Thymus (tissue), 11 donors: ENCODE measurements around the gene NHLH1. TPM values are rescaled to one million over a fixed set of nuclear protein-coding genes. Genes with fewer than 3 reads are reported as not detected.

Experiments used
- DNase-seq, 9 donors: peaks; one replicate each; pipeline ENCODE4 v3.0.0-alpha.2; 2013; ENCODE audit warnings: low spot score in 9 of 9, low read depth in 6 of 9, missing footprints in 1 of 9
- H3K27ac ChIP-seq, 2 donors: one replicate each; pipeline ENCODE4 v1.5.1; 2013; ENCODE audit warnings: control low read depth in 1 of 2, low read depth in 1 of 2, low read length in 1 of 2, mild to moderate bottlenecking in 1 of 2, moderate library complexity in 1 of 2
- H3K27me3 ChIP-seq, 2 donors: one replicate each; pipeline ENCODE4 v1.5.1; 2013; ENCODE audit warnings: low read length in 1 of 2; ENCODE audit not compliant: control insufficient read depth in 2 of 2, insufficient read depth in 1 of 2
- H3K36me3 ChIP-seq, 2 donors: one replicate each; pipeline ENCODE4 v1.5.1; 2013; ENCODE audit warnings: low read length in 1 of 2, mild to moderate bottlenecking in 1 of 2, moderate library complexity in 1 of 2; ENCODE audit not compliant: control insufficient read depth in 2 of 2, insufficient read depth in 2 of 2
- H3K4me1 ChIP-seq, 2 donors: one replicate each; pipeline ENCODE4 v1.5.1; 2013; ENCODE audit warnings: low read length in 2 of 2; ENCODE audit not compliant: control insufficient read depth in 2 of 2, insufficient read depth in 2 of 2
- H3K4me3 ChIP-seq, 2 donors: one replicate each; pipeline ENCODE4 v1.5.1; 2013; ENCODE audit warnings: low read length in 2 of 2, control low read depth in 1 of 2, mild to moderate bottlenecking in 1 of 2
- H3K9me3 ChIP-seq, 2 donors: one replicate each; pipeline ENCODE4 v1.5.1; 2013; ENCODE audit warnings: low read length in 1 of 2, mild to moderate bottlenecking in 1 of 2; ENCODE audit not compliant: control insufficient read depth in 2 of 2, insufficient read depth in 1 of 2
- WGBS: extraction: QIAGEN DNeasy Blood & Tissue Kit; methylation state at CpG from one replicate; pipeline ENCODE4 v1.1.7; 2013; 5-methylcytosine and 5-hydroxymethylcytosine counted together
- polyA plus RNA-seq: library from polyadenylated mRNA; stranded (reverse); fragments of 200-250 nt; gene quantifications from one replicate; pipeline ENCODE4 v1.2.3, GENCODE V29; 2013
- total RNA-seq: library from RNA; stranded (reverse); fragments of 120-200 nt; gene quantifications from one replicate; pipeline ENCODE4 v1.2.4, GENCODE V29; 2013
- donor health status: healthy.

The NHLH1 gene
- total and polyA plus RNA-seq, 2 donors = 0.05 to 0.43 TPM

DNA sequence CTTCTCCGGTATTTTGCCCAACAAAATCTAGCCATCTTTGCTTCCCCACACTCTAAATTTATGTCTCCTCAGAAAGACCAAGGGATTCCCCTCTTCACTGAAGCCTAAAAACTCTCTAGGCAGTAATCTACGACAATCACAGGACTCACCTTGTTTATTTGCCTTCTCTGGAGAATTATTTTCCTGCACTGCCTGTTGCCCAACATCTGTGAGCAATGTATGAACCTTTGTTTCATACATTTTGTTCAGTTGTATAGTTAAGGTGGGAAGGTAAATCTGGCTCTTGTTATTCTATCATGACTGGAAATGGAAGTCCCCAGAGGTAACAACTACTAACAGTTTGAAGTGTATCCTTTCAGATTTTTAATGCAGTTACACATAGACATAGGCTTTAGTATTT, 26.0 kb upstream of the NHLH1 start:
- Histone ChIP-seq H3K4me3 (no peak overlapping the region), H3K36me3 (peaks cover 7 to 37% of the 10 kb centered on the region in 2 donors), H3K27ac (no peak overlapping the region), H3K27me3 (no peaks in the 10 kb centered on the region), H3K4me1 (peaks cover 11% of the 10 kb centered on the region in 2 donors), H3K9me3 (no peaks in the 10 kb centered on the region)
- WGBS = 72% methylated on average over 2 of the region's 2 CpGs
- DNase-seq = no peak

GRCh38 chr1:160342526-160342925, 24.3 kb upstream of the NHLH1 start:
- Histone ChIP-seq H3K36me3 (peaks cover 11 to 45% of the 10 kb centered on the region in 2 donors), H3K27me3 (no peaks in the 10 kb centered on the region), H3K27ac (peak overlapping the region; percentile 26 to 93), H3K4me3 (peak overlapping the region; percentile 80 to 95), H3K9me3 (no peaks in the 10 kb centered on the region), H3K4me1 (peaks cover 11% of the 10 kb centered on the region in 2 donors)
- WGBS = 1% methylated on average over 7 of the region's 7 CpGs
- peak in 7 of 9 donors; percentile 6 to 53 (median 18) for DNase-seq

DNA sequence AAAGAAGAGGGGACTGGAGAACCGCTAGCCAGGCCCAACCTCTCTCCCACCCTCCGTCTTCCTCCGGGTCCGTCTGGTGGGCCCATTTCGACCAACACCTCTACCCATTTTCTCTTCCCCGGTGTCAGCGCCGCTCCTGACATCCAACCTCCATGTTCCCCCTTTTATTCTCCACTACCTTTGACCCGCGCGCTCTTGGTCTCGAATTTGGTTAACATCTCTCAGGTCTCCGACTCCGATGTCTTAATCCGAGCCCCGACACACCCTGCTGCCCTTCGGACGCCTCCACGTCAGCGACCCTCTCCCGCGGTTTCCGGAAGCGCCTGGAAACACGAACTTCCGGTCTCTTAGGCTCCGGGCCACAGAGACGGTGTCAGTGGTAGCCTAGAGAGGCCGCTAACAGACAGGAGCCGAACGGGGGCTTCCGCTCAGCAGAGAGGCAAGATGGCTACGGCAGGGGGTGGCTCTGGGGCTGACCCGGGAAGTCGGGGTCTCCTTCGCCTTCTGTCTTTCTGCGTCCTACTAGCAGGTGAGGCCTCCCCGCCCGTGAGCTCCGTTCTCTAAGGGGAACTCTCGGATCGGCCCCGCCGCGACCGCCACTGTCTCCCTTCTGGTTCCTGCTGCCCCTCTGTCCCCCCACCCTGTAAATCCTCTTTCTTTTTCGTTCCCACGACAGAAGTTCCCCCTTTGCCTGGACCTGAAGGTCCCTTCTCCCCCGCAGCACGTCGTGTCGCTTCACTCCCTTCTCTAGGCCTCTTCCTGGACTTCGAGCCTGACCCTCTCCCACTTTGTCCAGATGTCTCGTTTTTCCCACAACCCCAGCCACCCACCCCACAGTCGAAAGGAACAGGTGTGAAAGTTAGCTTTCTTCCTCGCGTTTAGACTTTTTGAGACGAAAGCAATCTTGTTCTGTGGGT, 23.7 kb upstream of the NHLH1 start, which contains the start of the genes COPA and NCSTN:
Gene COPA (minus strand): TSS at position 298 of the 917 bp plus-strand sequence. CDS start 80 bp downstream, at position 218.
Gene NCSTN (plus strand): TSS at position 431 of the 917 bp plus-strand sequence. CDS start 14 bp downstream, at position 445.
- peak; percentile 82 to 97 (median 89) for DNase-seq
- H3K9me3 ChIP-seq = no peaks in the 10 kb centered on the region
- under 1% methylated on average over 58 of the region's 58 CpGs for WGBS
- peaks cover 15 to 44% of the 10 kb centered on the region in 2 donors for H3K36me3 ChIP-seq
- H3K4me3 ChIP-seq = peak within 1 kb of the TSS; percentile 80 to 95
- peaks cover 11% of the 10 kb centered on the region in 2 donors for H3K4me1 ChIP-seq
- H3K27ac ChIP-seq = peak within 1 kb of the TSS; percentile 93 to 96
- no peaks in the 10 kb centered on the region for H3K27me3 ChIP-seq

GRCh38 chr1:160344241-160344640, 22.6 kb upstream of the NHLH1 start:
- Histone ChIP-seq H3K9me3 (no peaks in the 10 kb centered on the region), H3K36me3 (peaks cover 22 to 43% of the 10 kb centered on the region in 2 donors), H3K27me3 (no peaks in the 10 kb centered on the region), H3K4me1 (peaks cover 11% of the 10 kb centered on the region in 2 donors), H3K27ac (peak overlapping the region in 1 of 2 donors; percentile 93), H3K4me3 (peak overlapping the region; percentile 80 to 95)
- WGBS = 89% methylated on average over 3 of the region's 3 CpGs
- no peak for DNase-seq

- Histone ChIP-seq H3K4me3 (no peak overlapping the region), H3K36me3 (peaks cover 26 to 43% of the 10 kb centered on the region in 2 donors), H3K9me3 (no peaks in the 10 kb centered on the region), H3K27ac (no peak overlapping the region), H3K4me1 (peaks cover 11% of the 10 kb centered on the region in 2 donors), H3K27me3 (no peaks in the 10 kb centered on the region)
- DNase-seq = no peak
- WGBS = 99% methylated on average over 6 of the region's 6 CpGs
These were observed 21.9 kb upstream of the NHLH1 start for GRCh38 chr1:160344936-160345335.

DNA sequence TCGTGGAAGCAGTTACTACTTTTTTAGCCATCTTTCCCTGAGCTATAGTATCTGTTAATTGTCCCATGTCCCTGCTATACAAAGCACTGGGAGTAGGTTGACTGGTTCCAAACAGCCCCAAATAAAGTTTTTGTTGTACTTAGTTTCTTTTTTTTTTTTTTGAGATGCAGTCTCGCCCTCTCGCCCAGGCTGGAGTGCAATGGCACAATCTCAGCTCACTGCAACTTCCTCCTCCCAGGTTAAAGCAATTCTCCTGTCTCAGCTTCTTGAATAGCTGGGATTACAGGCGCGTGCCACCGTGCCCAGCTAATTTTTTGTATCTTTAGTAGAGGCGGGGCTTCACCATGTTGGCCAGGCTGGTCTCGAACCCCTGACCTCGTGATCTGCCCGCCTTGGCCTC, 20.4 kb upstream of the NHLH1 start:
- no peaks in the 10 kb centered on the region for H3K9me3 ChIP-seq
- H3K27me3 ChIP-seq = no peaks in the 10 kb centered on the region
- H3K36me3 ChIP-seq = peaks cover 37 to 56% of the 10 kb centered on the region in 2 donors
- WGBS = 92% methylated on average over 10 of the region's 10 CpGs
- peaks cover 11% of the 10 kb centered on the region in 2 donors for H3K4me1 ChIP-seq
- no peak overlapping the region for H3K4me3 ChIP-seq
- DNase-seq = no peak
- no peak overlapping the region for H3K27ac ChIP-seq

DNA sequence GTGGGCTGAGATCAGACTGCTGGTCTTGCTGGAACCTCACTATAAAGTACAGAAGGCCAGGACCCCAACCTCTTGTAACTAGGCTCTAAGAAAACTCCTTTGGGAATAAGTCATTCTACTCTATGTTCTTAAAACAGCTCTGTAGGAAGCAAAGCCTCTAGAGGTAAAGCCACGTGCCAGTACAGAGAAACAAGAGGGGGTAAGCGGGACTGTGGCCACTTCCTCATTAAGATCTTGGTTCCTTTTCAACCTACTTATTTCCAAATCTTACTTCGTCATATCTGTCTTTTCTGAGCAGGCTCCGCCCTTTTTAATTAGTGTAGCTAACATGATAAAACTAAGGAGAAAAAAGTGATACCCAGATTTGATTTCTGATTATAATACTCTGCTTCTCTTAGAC, 19.9 kb upstream of the NHLH1 start:
- peak in 1 of 9 donors; percentile 4 for DNase-seq
- Histone ChIP-seq H3K4me1 (peaks cover 9 to 11% of the 10 kb centered on the region in 2 donors), H3K4me3 (no peak overlapping the region), H3K27me3 (no peaks in the 10 kb centered on the region), H3K9me3 (no peaks in the 10 kb centered on the region), H3K27ac (peak overlapping the region in 1 of 2 donors; percentile 5), H3K36me3 (peaks cover 42 to 61% of the 10 kb centered on the region in 2 donors)
- 71% methylated on average over 4 of the region's 4 CpGs for WGBS

- WGBS = 98% methylated on average over 4 of the region's 4 CpGs
- H3K4me1 ChIP-seq = no peaks in the 10 kb centered on the region
- peaks cover 86 to 97% of the 10 kb centered on the region in 2 donors for H3K36me3 ChIP-seq
- H3K27ac ChIP-seq = no peak overlapping the region
- DNase-seq = no peak
- H3K4me3 ChIP-seq = no peak overlapping the region
- no peaks in the 10 kb centered on the region for H3K27me3 ChIP-seq
- no peaks in the 10 kb centered on the region for H3K9me3 ChIP-seq
These were observed 15.2 kb upstream of the NHLH1 start for GRCh38 chr1:160351629-160352028.

DNA sequence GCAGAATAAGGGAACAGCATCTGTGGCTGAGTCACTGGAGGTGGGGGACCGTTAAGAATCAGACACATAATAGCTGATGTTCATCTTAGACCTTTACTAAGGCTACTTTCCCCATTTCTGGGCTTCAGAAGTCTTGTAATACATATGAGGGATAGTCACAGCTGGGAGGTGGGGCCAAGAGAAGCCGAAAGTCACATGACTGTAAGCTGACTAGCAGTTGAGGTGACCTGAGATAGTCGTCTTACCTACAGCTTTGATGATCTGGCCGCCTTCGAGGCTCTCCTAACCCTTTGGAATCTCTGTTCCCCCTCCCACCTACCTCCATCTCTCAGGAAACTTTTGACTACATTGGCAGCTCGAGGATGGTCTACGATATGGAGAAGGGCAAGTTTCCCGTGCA, 14.3 kb upstream of the NHLH1 start:
- Histone ChIP-seq H3K27ac (no peak overlapping the region), H3K4me3 (no peak overlapping the region), H3K9me3 (no peaks in the 10 kb centered on the region), H3K36me3 (peaks cover 94 to 97% of the 10 kb centered on the region in 2 donors), H3K27me3 (no peaks in the 10 kb centered on the region), H3K4me1 (no peaks in the 10 kb centered on the region)
- no peak for DNase-seq
- WGBS = 98% methylated on average over 8 of the region's 8 CpGs
